Measurements from ENCODE around the gene CACUL1.

DNA sequence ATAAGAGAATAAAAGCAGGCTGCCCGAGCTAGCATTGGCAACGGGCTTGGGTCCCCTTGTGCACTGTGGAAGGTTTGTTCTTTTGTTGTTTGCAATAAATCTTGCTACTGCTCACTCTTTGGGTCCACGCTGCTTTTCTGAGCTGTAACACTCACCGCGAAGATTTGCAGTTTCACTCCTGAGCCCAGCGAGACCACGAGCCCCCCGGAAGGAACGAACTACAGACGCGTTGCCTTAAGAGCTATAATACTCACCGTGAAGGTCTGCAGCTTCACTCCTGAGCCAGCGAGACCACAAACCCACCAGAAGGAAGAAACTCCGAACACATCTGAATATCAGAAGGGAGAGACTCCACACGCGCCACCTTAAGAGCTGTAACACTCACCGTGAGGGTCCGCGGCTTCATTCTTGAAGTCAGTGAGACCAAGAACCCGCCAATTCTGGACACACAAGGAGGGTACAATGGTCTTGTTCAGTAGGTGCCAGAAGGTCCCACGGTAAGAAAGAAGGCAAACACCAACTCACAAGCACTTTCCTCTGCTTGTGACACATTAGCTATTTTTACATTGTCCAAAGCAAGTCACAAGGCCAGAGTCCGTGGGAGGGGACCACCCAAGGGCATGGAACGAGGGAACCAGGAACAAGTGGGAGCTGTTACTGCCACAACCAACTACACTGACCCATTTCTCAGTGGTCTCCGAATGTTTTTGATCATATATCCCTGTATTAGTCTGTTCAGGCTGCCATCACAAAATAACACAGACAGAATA, 29.2 kb upstream of the CACUL1 start:
- TF ChIP-seq, protein P1, sequence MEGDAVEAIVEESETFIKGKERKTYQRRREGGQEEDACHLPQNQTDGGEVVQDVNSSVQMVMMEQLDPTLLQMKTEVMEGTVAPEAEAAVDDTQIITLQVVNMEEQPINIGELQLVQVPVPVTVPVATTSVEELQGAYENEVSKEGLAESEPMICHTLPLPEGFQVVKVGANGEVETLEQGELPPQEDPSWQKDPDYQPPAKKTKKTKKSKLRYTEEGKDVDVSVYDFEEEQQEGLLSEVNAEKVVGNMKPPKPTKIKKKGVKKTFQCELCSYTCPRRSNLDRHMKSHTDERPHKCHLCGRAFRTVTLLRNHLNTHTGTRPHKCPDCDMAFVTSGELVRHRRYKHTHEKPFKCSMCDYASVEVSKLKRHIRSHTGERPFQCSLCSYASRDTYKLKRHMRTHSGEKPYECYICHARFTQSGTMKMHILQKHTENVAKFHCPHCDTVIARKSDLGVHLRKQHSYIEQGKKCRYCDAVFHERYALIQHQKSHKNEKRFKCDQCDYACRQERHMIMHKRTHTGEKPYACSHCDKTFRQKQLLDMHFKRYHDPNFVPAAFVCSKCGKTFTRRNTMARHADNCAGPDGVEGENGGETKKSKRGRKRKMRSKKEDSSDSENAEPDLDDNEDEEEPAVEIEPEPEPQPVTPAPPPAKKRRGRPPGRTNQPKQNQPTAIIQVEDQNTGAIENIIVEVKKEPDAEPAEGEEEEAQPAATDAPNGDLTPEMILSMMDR (IDR thresholded peaks at IDR 0.05) = no peak
- TF ChIP-seq POLR2A (IDR thresholded peaks at IDR 0.05) = no peak
- TF ChIP-seq EP300 (IDR thresholded peaks at IDR 0.05; ENCODE audit: low read depth) = no peak

Measured in transverse colon (tissue), 3 donors.